ENCODE measurements around the gene CYFIP1. TPM values are rescaled to one million over a fixed set of nuclear protein-coding genes. Genes with fewer than 3 reads are reported as not detected.

Gene CYFIP1
- total RNA-seq, 1 donor = 107 TPM

DNA sequence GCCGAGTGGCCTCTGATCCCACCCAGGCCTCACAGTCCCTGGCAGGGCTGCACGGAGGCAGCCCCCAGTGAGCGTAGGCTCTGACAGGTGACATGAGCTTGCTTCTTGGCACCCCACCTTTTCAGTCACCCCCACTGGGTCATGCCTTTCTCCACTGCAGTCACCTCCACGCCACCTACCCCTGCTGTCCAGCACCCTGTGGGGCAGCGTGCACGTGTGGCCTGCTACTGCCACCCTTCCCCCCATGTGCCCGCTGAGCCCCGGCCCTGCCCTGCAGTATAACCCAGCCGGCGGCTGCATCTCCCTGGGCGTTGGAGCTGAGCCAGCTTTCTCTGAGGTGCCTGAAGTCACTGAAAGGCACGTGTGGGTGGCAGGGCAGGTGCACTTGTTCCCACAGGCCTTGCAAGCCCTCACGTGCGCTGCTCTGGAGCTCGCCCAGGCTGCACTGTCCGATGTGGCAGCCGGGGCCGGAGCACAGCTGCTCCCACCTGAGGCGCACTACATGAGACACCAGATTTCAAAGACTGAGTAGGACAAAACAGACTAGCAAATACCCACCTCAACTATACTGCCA is 76.1 kb downstream of the CYFIP1 start:
- Histone ChIP-seq H3K36me3 (ENCODE audit: insufficient read depth, low read length) (peaks cover 57% of the 10 kb centered on the region), H3K4me3 (ENCODE audit: insufficient read depth, low read length) (no peak overlapping the region), H3K27ac (ENCODE audit: low read depth, low read length) (no peak overlapping the region), H3K79me2 (ENCODE audit: insufficient read depth, low read length) (no peaks in the 10 kb centered on the region), H3K4me2 (ENCODE audit: insufficient read depth, low read length) (no peak overlapping the region), H3K4me1 (ENCODE audit: insufficient read depth, low read length) (no peaks in the 10 kb centered on the region), H3K9me3 (ENCODE audit: low read depth, low read length) (no peaks in the 10 kb centered on the region), H2AFZ (ENCODE audit: low read length) (no peak overlapping the region), H4K20me1 (ENCODE audit: insufficient read depth, low read length) (no peaks in the 10 kb centered on the region), H3K27me3 (ENCODE audit: insufficient read depth, low read length) (no peaks in the 10 kb centered on the region)
- no peak for DNase-seq (ENCODE audit: insufficient read length, low spot score, missing footprints)
- TF ChIP-seq, protein P1, sequence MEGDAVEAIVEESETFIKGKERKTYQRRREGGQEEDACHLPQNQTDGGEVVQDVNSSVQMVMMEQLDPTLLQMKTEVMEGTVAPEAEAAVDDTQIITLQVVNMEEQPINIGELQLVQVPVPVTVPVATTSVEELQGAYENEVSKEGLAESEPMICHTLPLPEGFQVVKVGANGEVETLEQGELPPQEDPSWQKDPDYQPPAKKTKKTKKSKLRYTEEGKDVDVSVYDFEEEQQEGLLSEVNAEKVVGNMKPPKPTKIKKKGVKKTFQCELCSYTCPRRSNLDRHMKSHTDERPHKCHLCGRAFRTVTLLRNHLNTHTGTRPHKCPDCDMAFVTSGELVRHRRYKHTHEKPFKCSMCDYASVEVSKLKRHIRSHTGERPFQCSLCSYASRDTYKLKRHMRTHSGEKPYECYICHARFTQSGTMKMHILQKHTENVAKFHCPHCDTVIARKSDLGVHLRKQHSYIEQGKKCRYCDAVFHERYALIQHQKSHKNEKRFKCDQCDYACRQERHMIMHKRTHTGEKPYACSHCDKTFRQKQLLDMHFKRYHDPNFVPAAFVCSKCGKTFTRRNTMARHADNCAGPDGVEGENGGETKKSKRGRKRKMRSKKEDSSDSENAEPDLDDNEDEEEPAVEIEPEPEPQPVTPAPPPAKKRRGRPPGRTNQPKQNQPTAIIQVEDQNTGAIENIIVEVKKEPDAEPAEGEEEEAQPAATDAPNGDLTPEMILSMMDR (IDR thresholded peaks at IDR 0.05; ENCODE audit: extremely low read depth, low read depth, low read length) = no peak

DNA sequence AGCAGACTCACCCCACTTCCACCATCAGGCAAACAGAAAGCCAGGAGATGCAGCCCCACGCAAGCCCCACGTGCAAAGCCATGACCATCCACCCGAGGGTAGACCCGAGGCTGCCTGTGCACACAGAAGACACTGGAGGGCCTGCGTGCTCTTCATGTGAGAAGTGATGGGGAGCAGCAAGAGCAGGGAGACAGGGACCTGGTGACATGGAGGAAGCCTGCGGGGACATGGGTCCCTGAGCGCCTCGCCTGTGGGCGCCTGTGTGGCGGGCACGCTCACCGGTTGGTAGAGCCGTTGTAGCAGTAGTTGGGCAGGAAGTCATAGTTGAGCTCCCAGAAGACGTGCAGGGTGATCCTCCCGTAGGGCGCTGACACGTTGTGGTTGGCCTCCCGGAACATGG is 76.7 kb downstream of the CYFIP1 start:
- Histone ChIP-seq H3K4me3 (ENCODE audit: insufficient read depth, low read length) (no peak overlapping the region), H4K20me1 (ENCODE audit: insufficient read depth, low read length) (no peaks in the 10 kb centered on the region), H2AFZ (ENCODE audit: low read length) (no peak overlapping the region), H3K27ac (ENCODE audit: low read depth, low read length) (no peak overlapping the region), H3K9me3 (ENCODE audit: low read depth, low read length) (no peaks in the 10 kb centered on the region), H3K4me1 (ENCODE audit: insufficient read depth, low read length) (no peaks in the 10 kb centered on the region), H3K4me2 (ENCODE audit: insufficient read depth, low read length) (no peak overlapping the region), H3K36me3 (ENCODE audit: insufficient read depth, low read length) (peaks cover 51% of the 10 kb centered on the region), H3K27me3 (ENCODE audit: insufficient read depth, low read length) (no peaks in the 10 kb centered on the region), H3K79me2 (ENCODE audit: insufficient read depth, low read length) (no peaks in the 10 kb centered on the region)
- DNase-seq (ENCODE audit: insufficient read length, low spot score, missing footprints) = peak; percentile 30
- TF ChIP-seq, protein P1 (IDR thresholded peaks at IDR 0.05; ENCODE audit: extremely low read depth, low read depth, low read length) = no peak

DNA sequence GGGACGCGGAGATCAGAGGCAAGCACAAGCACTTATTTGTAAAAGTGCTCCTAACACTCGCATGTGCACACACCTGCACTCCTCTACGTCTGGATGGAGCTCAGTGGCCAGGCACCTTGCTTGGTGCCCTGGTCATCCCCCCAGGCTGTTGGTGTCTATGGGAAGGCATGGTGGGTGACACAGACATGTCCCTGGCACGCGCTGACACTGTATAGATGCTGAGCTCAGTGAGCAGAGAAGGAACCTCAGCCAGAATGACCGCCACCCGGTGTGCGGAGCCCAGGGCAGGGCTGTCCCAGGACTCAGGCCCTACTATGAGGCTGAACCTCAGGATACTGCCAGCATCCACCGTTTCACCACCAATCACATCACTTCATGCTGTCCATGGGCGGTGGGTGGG is 77.2 kb downstream of the CYFIP1 start:
- Histone ChIP-seq H3K27ac (ENCODE audit: low read depth, low read length) (no peak overlapping the region), H3K79me2 (ENCODE audit: insufficient read depth, low read length) (no peaks in the 10 kb centered on the region), H3K4me2 (ENCODE audit: insufficient read depth, low read length) (no peak overlapping the region), H3K36me3 (ENCODE audit: insufficient read depth, low read length) (peaks cover 48% of the 10 kb centered on the region), H2AFZ (ENCODE audit: low read length) (no peak overlapping the region), H4K20me1 (ENCODE audit: insufficient read depth, low read length) (no peaks in the 10 kb centered on the region), H3K4me3 (ENCODE audit: insufficient read depth, low read length) (no peak overlapping the region), H3K9me3 (ENCODE audit: low read depth, low read length) (no peaks in the 10 kb centered on the region), H3K4me1 (ENCODE audit: insufficient read depth, low read length) (no peaks in the 10 kb centered on the region), H3K27me3 (ENCODE audit: insufficient read depth, low read length) (no peaks in the 10 kb centered on the region)
- DNase-seq (ENCODE audit: insufficient read length, low spot score, missing footprints) = peak; percentile 29
- TF ChIP-seq, protein P1 (IDR thresholded peaks at IDR 0.05; ENCODE audit: extremely low read depth, low read depth, low read length) = no peak

DNA sequence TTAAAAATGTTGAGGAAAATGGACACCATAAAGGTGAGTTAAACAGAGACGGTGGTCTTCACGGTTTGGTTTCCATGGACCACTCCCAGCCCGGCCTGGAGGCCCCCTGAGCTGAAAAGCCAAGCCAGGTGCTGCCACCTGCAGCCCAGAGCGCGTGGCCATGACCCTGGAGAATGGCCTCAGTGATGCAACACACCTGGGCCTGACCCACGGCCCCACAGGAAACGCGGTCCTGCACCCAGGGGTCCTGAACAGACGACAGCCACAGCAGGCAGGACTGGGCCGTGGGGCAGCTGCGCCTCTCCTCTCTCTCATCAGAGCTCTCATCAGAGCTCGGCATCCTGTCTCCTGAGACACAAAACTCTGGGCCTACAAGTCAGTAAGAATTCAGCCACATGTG is 77.6 kb downstream of the CYFIP1 start:
- Histone ChIP-seq H4K20me1 (ENCODE audit: insufficient read depth, low read length) (no peaks in the 10 kb centered on the region), H3K4me1 (ENCODE audit: insufficient read depth, low read length) (no peaks in the 10 kb centered on the region), H3K9me3 (ENCODE audit: low read depth, low read length) (no peaks in the 10 kb centered on the region), H3K27ac (ENCODE audit: low read depth, low read length) (no peak overlapping the region), H3K36me3 (ENCODE audit: insufficient read depth, low read length) (peaks cover 48% of the 10 kb centered on the region), H3K79me2 (ENCODE audit: insufficient read depth, low read length) (no peaks in the 10 kb centered on the region), H3K4me3 (ENCODE audit: insufficient read depth, low read length) (no peak overlapping the region), H2AFZ (ENCODE audit: low read length) (no peak overlapping the region), H3K27me3 (ENCODE audit: insufficient read depth, low read length) (no peaks in the 10 kb centered on the region), H3K4me2 (ENCODE audit: insufficient read depth, low read length) (no peak overlapping the region)
- TF ChIP-seq, protein P1 (IDR thresholded peaks at IDR 0.05; ENCODE audit: extremely low read depth, low read depth, low read length) = no peak
- DNase-seq (ENCODE audit: insufficient read length, low spot score, missing footprints) = peak; percentile 21

Measured in osteoblast (primary cell).